ENCODE results near the gene CD81. TPM values are rescaled to one million over a fixed set of nuclear protein-coding genes. Genes with fewer than 3 reads are reported as not detected.

Gene CD81
- total RNA-seq, 4 donors from 2014 or later, result 327 to 576 (median 541) TPM

DNA sequence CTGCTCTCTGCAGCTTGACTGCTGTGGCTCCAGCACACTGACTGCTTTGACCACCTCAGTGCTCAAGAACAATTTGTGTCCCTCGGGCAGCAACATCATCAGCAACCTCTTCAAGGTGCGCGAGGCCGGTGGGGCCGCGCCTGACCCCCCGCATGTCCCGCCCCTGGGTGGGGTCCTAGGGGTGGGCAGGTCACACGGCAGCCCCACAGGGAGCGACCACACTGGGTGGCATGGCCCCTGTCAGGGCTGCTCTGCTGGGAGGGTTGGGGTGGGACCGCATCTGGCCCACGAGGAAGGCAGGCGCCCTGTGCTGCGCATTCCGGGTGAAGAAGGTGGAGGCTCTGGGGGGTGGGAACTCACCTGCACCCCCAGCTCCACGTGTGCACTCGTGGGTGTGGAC is 18.7 kb downstream of the CD81 start:
- no peaks in the 10 kb centered on the region for H3K9me3 ChIP-seq
- H3K27me3 ChIP-seq, result no peaks in the 10 kb centered on the region
- peak overlapping the region in 2 of 4 donors; percentile 99 to 100 for H3K27ac ChIP-seq
- no peak for ATAC-seq
- 40% methylated on average over 1 of the region's 17 CpGs; no CpG with 5 or more reads in 1 of the 2 donors for WGBS, 2 donors (ENCODE audit: low coverage in 1 of 2)
- TF ChIP-seq POLR2A (IDR thresholded peaks at IDR 0.05) (no peak), POLR2AphosphoS5 (IDR thresholded peaks at IDR 0.05) (no peak), EP300 (IDR thresholded peaks at IDR 0.05) (no peak)
- TF ChIP-seq, protein P1, sequence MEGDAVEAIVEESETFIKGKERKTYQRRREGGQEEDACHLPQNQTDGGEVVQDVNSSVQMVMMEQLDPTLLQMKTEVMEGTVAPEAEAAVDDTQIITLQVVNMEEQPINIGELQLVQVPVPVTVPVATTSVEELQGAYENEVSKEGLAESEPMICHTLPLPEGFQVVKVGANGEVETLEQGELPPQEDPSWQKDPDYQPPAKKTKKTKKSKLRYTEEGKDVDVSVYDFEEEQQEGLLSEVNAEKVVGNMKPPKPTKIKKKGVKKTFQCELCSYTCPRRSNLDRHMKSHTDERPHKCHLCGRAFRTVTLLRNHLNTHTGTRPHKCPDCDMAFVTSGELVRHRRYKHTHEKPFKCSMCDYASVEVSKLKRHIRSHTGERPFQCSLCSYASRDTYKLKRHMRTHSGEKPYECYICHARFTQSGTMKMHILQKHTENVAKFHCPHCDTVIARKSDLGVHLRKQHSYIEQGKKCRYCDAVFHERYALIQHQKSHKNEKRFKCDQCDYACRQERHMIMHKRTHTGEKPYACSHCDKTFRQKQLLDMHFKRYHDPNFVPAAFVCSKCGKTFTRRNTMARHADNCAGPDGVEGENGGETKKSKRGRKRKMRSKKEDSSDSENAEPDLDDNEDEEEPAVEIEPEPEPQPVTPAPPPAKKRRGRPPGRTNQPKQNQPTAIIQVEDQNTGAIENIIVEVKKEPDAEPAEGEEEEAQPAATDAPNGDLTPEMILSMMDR (IDR thresholded peaks at IDR 0.05), result no peak
- peaks cover 0 to 65% (median 19%) of the 10 kb centered on the region in 3 donors for H3K4me1 ChIP-seq
- H3K4me3 ChIP-seq, result no peak overlapping the region
- H3K36me3 ChIP-seq, result peaks cover 0 to 80% of the 10 kb centered on the region in 2 donors

GRCh38 chr11:2396471-2396870 is 19.4 kb downstream of the CD81 start:
- H3K4me3 ChIP-seq, result no peak overlapping the region
- H3K4me1 ChIP-seq, result peaks cover 0 to 62% (median 15%) of the 10 kb centered on the region in 3 donors
- TF ChIP-seq EP300 (IDR thresholded peaks at IDR 0.05) (no peak), POLR2A (IDR thresholded peaks at IDR 0.05) (no peak)
- no peaks in the 10 kb centered on the region for H3K27me3 ChIP-seq
- peak overlapping the region in 3 of 4 donors; percentile 31 to 100 (median 99) for H3K27ac ChIP-seq
- peaks cover 0 to 74% of the 10 kb centered on the region in 2 donors for H3K36me3 ChIP-seq
- WGBS, 2 donors (ENCODE audit: low coverage in 1 of 2), result 64% methylated on average over 5 of the region's 26 CpGs; no CpG with 5 or more reads in 1 of the 2 donors
- H3K9me3 ChIP-seq, result no peaks in the 10 kb centered on the region
- no peak for ATAC-seq

DNA sequence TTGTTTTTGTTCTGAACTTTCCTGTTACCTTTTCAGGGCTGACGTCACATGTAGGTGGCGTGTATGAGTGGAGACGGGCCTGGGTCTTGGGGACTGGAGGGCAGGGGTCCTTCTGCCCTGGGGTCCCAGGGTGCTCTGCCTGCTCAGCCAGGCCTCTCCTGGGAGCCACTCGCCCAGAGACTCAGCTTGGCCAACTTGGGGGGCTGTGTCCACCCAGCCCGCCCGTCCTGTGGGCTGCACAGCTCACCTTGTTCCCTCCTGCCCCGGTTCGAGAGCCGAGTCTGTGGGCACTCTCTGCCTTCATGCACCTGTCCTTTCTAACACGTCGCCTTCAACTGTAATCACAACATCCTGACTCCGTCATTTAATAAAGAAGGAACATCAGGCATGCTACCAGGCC is 19.9 kb downstream of the CD81 start:
- H3K27me3 ChIP-seq, result no peaks in the 10 kb centered on the region
- no peak for TF ChIP-seq EP300 (IDR thresholded peaks at IDR 0.05)
- TF ChIP-seq, protein P1 (IDR thresholded peaks at IDR 0.05), result no peak
- no peak for TF ChIP-seq POLR2A (IDR thresholded peaks at IDR 0.05)
- TF ChIP-seq POLR2AphosphoS5 (IDR thresholded peaks at IDR 0.05), result no peak
- ATAC-seq, result no peak
- H3K4me1 ChIP-seq, result peaks cover 0 to 62% (median 20%) of the 10 kb centered on the region in 3 donors
- 93% methylated on average over 3 of the region's 12 CpGs; no CpG with 5 or more reads in 1 of the 2 donors for WGBS, 2 donors (ENCODE audit: low coverage in 1 of 2)
- no peak overlapping the region for H3K4me3 ChIP-seq
- peak overlapping the region in 2 of 4 donors; percentile 99 to 100 for H3K27ac ChIP-seq
- H3K36me3 ChIP-seq, result peaks cover 0 to 70% of the 10 kb centered on the region in 2 donors
- no peaks in the 10 kb centered on the region for H3K9me3 ChIP-seq

DNA sequence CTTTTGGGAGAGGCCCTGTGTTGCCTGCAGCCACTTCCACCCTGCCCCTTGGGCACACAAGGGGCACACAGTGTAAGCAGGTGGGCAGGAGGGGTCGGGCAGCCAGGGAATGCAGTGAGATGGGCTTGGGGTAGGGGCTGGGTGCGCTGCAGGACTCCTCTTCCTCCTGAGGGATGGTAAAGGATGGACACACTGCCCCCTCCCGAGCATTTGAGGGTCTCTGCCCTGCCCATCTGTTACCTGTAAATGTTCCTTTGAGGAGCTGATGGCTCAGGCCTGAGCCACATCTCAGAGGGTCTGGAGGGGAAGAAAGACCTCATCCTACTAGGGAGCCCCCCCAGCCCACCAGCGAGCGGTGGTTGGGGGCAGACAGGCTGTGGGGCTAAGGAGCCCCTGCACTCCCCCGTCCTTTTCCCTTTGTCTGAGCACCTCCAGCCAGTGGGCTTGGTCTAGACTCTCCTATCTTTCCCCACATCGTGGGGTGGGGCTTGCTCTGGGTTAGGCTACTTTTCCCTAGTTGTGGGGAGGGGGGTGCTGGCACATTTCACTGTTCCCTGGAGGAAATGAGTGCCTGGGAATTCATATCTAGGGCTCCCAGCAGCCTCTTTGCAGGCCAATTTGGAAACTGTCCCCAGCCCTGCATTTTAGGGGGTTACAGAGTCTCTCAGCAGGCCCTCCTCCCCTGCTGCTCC is 21.7 kb downstream of the CD81 start:
- no peaks in the 10 kb centered on the region for H3K9me3 ChIP-seq
- no peak for TF ChIP-seq POLR2A (IDR thresholded peaks at IDR 0.05)
- TF ChIP-seq, protein P1 (IDR thresholded peaks at IDR 0.05), result no peak
- TF ChIP-seq POLR2AphosphoS5 (IDR thresholded peaks at IDR 0.05), result no peak
- no peak overlapping the region for H3K4me3 ChIP-seq
- ATAC-seq, result no peak
- H3K4me1 ChIP-seq, result peaks cover 0 to 52% (median 24%) of the 10 kb centered on the region in 3 donors
- peaks cover 0 to 70% of the 10 kb centered on the region in 2 donors for H3K36me3 ChIP-seq
- WGBS, 2 donors (ENCODE audit: low coverage in 1 of 2), result 80% methylated on average over 1 of the region's 7 CpGs; no CpG with 5 or more reads in 1 of the 2 donors
- peak overlapping the region; percentile 96 to 99 (median 98) for H3K27ac ChIP-seq
- no peaks in the 10 kb centered on the region for H3K27me3 ChIP-seq

DNA sequence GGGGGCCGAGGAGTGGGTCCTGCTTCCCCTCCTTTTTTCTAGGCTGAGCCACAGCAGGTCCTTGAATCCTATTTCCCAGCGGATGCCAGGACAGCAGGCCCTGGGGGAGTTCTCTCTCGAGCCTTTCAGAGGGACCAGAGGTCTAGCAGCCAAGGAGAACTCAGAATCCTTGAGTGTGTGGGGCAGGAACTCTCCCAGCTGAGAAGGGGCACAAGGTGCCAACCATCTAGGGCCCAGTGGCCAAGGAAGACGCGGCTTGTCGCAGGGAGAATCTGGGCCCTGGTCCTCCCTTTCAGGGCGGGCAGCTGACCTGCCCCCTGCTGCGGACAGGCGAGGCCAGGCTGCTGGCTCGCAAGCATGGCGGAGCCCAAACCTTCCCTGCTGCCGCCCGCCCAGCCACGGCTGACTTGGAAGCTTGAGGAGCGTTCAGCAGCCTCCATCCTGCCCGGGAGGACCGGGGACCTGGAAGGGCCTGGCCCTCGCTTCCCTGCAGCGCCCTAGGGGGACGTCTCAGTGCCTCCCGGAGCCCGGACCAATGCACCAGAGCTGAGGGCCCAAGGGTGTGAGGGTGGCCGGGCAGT is 22.5 kb downstream of the CD81 start:
- TF ChIP-seq EP300 (IDR thresholded peaks at IDR 0.05) (no peak), POLR2A (IDR thresholded peaks at IDR 0.05) (no peak), POLR2AphosphoS5 (IDR thresholded peaks at IDR 0.05) (no peak)
- TF ChIP-seq, protein P1 (IDR thresholded peaks at IDR 0.05), result no peak
- peaks cover 0 to 44% (median 24%) of the 10 kb centered on the region in 3 donors for H3K4me1 ChIP-seq
- 0% methylated on average over 1 of the region's 23 CpGs; no CpG with 5 or more reads in 1 of the 2 donors for WGBS, 2 donors (ENCODE audit: low coverage in 1 of 2)
- H3K9me3 ChIP-seq, result no peaks in the 10 kb centered on the region
- peak; percentile 2 for ATAC-seq
- peak overlapping the region; percentile 44 to 92 for H3K4me3 ChIP-seq
- H3K27me3 ChIP-seq, result no peaks in the 10 kb centered on the region
- peaks cover 0 to 70% of the 10 kb centered on the region in 2 donors for H3K36me3 ChIP-seq
- peak overlapping the region; percentile 96 to 99 (median 98) for H3K27ac ChIP-seq

Measured in gastroesophageal sphincter (tissue), 4 donors.